CD4-positive, alpha-beta T cell treated with Interleukin-6 at 100 ng/mL for 8 hours (primary cell): ENCODE data around the gene TMEM86A.

Experiments
- DNase-seq: peaks from one replicate; pipeline ENCODE4 v3.0.0-alpha.2; 2020; ENCODE audit warnings: mixed read lengths, low spot score

Gene TMEM86A

DNA sequence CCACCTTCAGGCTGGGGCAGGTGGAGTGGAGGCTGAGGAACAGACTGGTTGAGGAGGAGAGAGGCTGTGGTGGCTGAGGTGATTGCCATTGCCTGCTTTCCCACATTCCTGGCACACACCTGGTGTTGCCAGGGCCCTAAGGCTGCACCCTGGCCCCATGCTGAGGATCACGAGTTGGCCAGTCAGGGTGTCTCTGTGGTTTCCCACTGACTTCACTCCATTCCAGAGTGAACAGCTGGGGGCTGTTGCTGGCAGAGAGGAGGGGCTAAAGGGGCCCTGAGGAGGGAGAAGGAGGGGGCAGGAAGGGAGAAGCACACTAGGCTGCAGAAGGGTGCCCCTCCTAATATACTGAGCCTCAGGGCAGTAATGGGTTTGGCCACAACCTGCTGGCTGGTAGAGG lies 1.8 kb downstream of the TMEM86A start:
- no peak for DNase-seq

DNA sequence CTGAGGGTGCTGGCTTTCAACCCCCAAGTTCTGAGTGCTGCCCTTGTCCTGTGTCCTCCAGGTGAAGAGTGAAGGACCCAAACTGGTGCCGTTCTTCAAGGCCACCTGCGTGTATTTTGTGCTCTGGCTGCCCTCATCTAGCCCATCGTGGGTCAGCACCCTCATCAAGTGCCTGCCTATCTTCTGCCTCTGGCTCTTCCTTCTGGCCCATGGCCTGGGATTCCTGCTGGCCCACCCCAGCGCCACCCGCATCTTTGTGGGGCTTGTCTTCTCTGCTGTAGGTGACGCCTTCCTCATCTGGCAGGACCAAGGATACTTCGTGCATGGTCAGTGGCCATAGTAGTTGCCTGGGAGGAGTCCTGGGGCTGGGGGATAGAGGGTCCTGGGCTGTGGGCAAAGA lies 2.3 kb downstream of the TMEM86A start:
- no peak for DNase-seq

DNA sequence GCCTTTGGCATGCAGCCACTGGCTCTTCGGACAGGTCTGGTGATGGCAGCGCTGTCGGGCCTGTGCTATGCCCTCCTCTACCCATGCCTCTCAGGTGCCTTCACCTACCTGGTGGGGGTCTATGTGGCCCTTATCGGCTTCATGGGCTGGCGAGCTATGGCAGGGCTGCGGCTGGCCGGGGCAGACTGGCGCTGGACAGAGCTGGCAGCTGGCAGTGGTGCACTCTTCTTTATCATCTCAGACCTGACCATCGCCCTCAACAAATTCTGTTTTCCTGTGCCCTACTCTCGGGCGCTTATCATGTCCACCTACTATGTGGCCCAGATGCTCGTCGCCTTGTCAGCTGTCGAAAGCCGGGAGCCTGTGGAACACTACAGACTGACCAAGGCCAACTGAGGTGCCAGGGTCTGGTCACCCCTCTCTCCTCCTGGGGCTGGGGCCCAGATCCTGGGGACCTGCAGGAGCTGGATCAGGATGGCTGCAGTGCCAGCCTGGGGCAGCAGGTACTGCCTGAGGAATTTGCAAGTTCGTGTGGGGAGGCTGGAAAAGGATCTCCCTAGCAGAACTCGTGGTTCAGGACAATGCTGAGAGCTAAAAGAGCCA lies 3.1 kb downstream of the TMEM86A start:
- DNase-seq, result no peak

DNA sequence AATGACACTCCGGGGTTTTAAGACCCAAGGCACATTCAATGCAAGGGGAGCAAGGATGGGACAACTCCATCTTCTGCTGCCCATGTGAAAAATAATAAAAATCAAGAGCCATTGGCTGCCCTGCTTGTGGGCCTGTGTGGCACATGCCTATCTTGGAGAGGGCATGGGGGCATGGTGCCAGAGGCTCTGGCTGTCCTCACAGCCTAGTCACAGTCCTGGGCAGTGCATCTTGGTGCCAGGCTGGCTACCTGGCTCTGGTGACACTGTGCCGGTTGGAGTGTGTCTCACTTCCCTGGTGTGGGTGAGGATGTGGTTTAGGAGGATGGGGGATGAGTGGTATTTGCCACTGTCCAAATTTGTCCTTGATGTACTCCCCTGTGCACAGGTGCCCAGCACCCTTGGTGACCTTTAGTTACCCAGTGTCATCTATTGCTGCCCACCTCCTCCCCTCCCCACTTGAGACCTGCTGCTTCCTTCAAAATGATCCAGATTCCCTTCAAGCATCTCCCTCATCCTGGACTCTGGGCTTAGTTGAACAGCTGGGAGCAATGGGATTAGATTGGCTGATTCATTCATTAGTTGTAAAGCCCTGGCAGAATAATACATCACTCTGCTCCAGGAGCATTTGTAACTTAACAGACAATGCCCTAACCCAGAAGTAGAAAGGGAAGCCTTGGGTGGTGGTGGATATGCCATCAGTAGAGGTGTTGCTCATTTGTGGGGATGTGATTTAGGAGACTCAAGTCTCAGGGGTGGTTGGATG lies 4.6 kb downstream of the TMEM86A start:
- DNase-seq, result no peak

DNA sequence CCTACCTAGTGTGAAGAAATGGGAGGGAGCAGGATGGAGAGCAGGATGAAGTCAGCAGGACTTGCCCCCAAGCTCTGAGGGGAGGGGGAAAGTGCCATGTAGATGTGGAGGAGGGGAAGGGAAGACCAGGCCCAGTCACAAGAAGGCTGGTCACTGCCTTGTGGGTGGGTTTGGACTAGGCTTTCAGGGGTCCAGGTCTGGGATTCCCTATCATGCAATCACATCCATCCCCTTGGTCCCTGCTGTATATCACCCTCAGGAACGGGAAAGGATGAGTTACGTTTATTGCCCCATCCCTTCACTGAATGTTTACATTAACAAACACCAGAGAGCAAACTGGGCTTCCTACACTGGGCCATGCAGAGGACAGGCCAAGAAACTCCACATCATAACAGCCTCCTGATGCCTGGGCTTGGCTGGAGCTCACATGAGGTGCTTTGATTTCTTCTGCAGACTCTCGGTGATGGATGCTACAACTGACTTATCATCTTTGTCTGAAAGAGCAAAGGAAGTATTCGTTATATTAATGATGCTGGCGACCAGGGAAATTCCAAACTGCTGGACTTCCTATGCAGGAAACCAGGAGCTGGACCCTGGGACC lies 5.6 kb downstream of the TMEM86A start:
- DNase-seq, result no peak

DNA sequence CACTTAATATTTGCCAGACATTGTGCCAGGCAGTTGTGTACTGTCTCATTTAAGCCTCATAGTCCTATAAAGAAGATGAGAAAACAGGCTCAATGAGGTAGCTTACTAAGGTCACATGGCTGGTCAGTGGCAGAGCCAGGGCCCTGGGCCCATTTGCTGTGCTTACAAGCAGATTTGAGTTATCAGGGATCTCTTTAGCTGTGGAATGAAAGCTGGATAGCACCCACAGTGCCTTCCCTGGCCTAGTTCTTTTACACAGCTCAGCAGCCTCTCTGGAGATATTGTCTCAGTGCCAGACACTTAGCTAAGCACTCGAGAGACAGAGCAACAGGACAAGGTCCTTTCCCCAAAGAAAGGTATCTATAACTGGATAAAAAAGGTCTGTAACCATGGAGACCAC lies 6.1 kb downstream of the TMEM86A start:
- no peak for DNase-seq

DNA sequence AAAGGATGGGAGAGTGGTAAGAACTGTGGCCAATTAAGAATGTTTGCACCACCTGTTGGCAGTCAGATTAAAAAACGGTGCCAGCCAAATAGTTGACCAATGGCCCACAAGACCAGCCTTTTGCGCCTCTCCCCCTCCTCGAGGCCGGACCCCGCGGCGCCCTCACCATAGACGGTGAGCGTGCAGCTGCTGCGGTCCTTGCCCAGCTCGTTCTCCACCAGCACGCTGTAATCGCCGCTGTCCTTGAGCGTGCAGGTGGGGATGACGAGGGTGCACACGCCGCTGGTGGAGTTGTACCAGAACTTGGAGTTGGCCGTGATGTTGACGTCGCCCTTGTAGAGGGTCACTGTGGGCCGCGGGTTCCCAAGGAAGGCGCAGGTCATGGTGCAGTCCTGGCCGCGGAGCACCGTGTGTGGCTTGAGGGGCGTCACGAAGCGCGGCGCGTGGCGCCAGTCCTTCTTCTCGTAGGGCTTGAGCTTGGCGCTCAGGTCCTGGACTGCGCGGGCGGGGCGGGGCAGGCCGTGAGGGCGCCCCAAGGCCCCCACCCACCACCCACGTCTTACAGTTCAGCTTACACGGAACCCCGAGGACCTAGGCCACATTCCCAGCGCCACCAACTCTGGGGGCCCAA lies 7.2 kb downstream of the TMEM86A start:
- peak; percentile 10 for DNase-seq

DNA sequence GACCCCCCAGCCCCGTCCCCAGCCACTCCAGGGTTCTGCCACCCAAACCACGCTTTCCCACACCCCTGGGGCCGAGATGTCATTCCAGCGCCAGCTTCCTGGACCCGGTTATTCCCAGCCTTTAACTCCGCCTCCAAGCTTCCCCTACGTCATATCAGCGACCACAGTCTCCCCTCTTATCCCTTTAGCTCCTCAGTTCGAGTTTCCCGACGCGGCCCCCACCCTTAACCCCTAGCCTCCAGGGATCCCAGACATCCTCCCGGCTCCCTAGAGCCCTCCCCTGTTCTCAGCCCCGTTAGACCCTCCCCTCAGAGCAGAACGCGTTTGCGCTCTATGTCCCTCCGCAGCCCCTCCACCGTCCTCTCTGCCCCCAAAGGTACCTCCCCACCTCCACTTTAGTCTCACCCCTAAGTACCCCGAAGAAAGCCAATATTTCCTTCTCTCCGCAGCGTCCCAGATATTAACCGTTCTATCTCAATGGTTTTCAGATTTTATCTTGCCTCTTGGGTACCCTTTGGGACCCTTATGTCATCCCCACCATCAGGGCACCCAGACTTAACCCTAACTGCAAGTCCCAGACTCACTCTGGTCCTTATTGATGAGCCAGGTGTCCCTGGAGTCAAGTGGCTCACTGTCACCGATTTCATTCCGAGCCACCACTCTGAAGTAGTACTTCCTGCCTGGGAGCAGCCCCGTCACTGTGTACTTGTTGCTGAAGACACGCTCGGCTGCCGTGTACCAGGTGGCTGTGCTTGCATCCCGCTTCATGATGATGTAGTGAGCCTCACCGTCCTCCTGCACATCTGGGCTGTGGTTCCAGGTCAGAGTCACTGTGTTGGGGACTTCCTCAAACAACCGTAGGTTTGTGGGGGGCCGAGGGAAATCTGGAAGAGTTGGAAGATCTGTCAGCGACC lies 8.0 kb downstream of the TMEM86A start:
- peak; percentile 64 for DNase-seq

DNA sequence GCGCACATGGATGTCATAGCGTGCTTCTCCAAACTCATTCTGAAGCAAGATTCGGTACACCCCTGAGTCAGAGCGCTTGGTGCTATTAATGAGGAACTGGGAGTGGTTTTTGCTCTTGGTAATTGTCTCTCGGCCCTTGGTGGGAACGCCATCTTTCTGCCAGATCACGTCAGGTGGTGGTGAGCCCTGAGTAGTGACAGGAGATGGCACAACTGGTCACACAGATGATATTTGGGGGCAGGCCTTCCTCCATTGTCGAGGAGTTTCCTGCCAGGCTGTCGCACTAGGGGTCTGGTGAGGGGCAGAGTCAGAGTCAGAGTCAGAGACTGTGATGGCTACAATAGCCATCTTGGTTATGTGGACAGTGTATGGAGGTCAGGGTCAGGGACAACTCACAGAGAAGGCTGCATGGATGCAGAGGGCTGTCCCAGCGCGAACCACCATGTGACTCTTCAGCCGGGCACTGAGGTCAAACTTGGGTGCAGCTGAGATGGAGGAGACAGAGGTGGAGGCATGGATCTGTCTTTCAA lies 9.3 kb downstream of the TMEM86A start:
- no peak for DNase-seq

DNA sequence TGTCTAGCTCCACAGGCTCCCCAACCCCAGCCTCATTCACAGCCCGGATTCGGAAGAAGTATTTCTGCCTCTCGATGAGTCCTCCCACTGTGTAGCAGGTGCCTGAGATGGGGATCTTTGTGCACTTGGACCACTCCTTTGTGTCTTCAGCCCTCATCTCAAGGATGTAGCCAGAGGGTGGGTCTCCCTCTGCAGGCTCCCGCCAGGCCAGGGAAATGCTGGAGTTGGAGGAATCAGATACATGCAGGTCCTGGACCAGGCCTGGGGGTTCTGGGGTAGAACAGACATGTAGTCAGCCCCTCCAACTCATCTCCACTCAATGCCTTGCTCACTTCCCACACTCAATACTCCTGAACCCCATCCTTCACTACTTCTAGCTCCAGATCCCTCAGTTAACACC lies 10.8 kb downstream of the TMEM86A start:
- DNase-seq, result no peak

DNA sequence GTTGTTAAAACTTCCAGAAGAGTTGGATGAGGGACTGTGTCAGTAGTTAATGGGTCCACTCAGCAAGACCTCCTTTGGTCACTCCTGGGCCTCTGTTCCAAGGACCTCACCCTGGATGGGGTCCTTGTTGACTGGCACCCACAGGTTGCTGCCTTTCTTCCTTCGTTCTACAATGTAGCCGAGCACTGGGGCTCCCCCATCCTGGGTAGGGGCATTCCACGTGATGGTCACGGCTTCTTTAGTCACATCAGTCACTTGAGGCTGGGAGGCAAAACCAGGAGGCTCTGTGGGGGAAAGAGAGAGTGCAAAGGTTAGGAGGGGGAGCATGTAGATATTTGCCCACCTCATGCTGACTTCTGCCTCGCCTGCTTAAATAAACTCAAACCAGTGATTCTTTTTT lies 12.0 kb downstream of the TMEM86A start:
- no peak for DNase-seq

DNA sequence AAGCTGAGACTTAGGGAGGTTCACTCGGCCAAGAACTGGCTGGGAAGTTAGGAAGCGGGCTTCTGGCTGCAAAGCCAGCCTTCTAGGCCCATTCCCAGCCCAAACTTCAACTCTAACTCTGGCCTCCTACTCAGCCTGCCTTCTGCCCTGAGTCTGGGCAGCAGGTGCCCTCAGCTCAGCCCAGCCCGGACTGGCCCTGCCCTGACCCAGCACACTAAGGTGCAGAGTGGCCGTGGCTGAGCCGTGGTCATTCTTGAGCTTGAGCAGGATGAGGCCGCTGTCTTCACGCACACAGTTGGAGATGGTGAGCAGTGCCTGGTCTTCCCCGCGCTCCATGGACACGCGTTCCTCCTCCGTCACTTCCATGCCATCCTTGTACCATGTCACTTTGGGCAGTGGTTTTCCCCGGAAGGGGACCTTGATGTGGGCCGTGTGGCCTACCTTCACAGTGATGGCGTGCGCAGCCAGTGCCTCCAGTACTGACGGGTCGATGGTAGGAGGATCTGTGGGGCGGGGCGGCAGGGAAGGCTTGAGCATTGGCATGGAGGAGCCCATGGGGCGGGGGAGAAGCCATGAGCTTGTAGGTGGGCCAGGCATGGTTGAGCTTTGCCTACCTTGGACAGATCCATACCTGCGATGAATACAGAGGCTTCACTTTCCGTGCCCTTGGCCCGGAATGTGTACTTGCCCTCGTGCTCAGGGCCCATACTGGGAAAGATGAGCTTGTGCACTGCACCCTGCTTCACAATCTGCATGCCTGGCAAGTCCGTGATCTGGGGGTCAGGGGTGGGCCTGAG lies 15.3 kb downstream of the TMEM86A start:
- DNase-seq, result no peak

DNA sequence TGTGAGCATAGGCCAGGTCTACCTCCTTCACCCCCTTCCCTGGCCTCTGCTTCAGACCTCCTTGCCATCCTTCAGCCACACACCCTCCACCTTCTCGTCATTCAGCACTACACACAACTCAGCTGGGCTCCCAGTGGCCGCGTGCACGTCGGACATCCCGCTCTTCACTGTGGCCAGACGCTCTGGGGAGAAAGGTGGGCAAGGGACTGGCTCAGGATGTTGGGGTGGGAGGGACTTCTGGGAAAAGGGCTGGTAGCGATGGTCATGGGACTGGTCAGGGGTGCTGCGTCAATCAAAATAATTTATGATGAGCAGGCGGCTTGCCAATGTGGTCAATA lies 15.8 kb downstream of the TMEM86A start:
- no peak for DNase-seq

DNA sequence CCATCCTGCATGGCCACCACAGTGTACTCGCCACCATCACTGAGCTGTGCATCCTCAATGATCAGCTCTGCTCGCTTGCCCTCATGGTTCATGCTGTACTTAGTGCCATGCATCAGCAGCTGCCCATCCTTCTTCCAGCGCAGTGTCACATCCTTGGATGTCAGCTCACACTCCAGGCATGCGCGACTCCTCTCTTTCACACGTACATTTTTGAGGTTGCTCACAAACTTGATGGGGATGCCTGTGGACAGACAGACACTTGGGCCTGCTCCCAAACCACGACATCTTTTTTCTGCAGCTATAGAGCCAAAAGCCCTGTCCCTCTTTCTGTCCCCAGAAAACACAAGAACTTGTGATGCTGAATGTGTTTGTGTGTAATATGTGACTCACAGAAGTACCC lies 16.9 kb downstream of the TMEM86A start:
- DNase-seq, result no peak

DNA sequence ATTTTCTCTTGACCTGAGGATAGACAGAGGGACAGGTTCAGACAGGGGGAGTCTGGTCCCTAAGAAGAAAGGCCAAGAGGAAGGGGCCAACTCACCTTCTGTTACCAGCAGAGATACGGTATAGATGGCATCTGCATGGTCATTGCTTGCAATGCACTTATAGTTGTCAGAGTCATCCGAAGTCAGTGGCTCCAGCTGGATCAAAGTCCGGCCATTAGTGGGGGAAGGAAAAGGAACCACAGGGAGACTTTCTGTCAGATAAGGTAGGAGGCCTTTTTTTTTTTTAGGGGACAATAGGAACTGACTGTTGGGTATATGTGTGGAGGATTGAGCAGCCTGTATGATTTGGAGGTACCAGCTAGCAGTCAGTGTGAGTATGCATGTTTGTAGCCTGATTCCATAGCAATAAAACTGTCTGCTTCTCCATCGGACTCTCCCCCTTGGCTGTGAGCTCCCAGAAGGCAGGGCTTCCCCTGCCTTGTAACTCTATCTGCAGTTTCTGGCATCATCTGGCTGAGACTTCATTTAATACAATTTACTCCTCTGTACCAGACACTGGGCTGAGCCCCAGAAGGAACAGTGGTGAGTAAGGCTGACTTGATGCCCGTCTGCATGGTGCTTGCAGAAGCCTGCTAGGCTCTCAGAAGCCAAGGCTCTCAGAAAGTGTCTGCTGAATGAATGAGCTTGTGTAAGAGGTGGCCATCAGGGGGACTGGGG lies 21.7 kb downstream of the TMEM86A start:
- no peak for DNase-seq

DNA sequence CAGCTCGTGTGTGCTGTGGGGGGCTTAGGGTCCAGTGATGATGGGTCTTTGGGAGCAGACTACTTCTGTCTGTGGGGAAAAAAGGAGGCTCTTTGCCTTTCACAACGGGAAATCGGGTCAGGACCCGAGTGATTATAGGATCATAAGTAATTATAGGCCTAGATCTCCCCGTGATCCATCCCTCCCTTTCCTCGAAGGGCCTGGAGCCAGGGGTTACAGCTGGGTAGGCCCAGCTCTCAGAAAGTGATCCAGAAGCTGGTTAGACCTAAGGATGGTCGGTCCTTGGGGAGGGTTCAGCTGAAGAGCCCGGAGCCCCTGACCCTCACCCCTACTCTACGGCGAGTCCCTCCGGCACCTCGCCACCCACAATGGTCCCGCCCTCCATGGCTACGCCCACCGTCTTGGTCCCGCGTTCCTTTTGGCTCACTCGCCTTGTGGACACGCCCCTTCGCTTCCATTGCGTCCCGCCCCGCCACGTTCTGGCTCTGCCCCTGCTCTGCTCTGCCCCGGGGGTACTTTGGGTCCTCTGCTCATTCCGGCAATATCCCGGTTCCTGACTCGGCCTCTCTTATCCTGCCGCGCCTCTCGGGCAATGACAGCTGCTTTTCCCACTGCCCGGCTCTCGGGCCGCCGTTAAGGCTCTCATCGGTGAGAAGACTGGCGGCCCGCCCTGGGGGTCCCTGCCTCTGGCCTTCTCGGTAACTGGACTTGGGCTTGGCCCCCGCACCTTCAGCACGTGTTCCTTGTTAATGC lies 22.4 kb downstream of the TMEM86A start:
- peak; percentile 79 for DNase-seq

DNA sequence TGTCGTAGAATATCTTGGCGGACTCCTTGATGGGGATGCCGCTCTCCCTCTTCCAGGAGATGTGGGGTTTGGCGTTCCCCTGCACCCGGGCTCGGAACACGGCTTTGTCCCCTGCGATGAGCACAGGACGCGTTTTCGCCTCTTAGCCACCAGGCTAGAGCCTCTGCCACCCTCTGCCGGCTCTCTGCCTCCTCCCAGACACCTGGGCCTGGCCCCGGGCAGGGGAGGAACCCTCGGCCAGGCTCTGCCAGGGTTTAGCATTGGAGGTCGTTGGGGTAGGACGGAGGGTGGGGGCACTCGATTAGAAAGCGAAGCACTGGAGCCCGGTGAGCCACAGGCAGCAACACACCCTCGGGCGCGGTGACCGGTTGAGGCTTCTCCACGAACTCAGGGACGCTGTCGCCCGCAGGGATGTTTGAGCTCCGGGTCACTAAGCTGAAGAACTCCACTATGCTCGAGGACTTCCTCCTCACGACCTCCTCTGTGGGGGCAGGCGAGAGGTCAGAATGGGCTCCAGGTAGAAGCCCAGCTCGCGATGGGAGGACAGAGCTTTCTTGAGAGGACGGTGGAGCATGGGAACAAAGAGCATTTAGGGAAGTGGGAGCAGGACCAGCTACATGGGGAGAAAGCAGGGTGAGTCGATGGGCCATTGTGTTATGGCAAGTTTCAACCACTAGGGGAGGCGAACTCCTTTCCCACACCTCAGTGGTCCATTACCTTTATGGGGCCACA lies 23.1 kb downstream of the TMEM86A start:
- DNase-seq, result peak; percentile 41

DNA sequence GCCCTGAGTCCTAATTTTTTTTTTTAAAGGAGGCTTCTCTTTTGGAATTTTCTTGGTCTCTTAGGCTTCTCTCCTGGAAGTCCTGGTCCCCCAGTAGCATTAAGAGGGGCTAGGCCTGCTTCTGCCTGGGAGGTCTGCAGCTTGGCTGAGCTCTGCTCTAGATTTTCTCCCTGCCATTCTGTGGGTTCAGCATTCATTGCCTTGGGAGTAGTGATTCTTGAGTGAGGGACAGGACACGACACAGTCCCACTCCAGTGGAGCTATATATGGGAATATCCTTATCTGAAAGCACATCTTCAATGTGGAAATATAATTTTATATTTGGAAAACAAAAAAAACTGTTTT lies 23.7 kb downstream of the TMEM86A start:
- no peak for DNase-seq

DNA sequence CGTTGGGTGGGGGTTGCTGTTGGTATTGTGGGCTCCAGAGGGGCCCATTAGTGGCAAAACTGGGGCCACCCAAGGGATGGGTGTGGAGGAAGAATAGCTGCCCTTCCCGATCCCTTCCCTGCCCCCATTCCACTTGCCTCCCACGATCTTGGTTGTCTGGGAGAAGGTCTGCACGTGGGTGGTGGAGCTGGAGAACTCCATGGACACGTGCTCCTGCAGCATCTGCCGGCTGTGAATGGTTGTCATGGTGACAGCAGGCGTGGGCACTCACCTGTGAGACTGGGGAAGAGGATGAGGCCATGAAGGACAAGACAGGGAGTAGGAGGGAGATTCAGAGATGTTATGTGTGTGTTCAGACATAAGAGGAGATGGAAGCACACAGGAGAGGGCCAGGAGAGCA lies 25.4 kb downstream of the TMEM86A start:
- DNase-seq, result no peak
